Measurements from ENCODE around the gene RANBP1.

DNA sequence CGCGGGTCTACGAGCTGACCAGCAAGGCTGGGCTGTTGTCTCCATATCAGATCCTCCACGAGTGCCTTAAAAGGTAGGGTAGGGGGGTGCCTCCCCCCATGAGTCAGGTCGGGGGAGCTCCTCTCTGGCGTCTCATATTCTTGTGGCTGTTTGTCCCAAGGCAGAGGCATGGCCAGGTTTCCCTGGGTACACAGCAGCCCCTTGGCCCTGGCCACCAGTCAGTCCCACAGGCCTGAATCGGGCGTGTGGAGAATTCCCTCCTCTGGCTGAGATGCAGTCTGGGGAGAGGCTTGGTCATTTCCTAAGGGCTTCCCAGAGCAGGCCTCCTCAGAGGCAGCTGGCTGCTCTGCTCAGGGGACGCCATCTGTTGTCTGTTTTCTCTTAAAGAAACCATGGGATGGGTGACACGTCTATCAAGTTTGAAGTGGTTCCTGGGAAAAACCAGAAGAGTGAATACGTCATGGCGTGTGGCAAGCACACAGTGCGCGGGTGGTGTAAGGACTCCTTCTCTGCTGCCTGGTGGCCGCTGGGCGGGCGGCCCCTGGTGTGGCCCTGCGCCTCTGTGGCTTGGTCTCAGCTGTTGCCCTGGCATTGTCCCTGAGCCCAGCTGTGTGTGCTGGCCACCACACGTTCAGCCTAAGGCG lies 9.6 kb upstream of the RANBP1 start:
- TF ChIP-seq, protein P1, sequence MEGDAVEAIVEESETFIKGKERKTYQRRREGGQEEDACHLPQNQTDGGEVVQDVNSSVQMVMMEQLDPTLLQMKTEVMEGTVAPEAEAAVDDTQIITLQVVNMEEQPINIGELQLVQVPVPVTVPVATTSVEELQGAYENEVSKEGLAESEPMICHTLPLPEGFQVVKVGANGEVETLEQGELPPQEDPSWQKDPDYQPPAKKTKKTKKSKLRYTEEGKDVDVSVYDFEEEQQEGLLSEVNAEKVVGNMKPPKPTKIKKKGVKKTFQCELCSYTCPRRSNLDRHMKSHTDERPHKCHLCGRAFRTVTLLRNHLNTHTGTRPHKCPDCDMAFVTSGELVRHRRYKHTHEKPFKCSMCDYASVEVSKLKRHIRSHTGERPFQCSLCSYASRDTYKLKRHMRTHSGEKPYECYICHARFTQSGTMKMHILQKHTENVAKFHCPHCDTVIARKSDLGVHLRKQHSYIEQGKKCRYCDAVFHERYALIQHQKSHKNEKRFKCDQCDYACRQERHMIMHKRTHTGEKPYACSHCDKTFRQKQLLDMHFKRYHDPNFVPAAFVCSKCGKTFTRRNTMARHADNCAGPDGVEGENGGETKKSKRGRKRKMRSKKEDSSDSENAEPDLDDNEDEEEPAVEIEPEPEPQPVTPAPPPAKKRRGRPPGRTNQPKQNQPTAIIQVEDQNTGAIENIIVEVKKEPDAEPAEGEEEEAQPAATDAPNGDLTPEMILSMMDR (IDR thresholded peaks at IDR 0.05) = no peak
- no peak for TF ChIP-seq POLR2AphosphoS2 (conservative IDR thresholded peaks at IDR 0.05; ENCODE audit: low read length)
- no peak for TF ChIP-seq POLR2A (IDR thresholded peaks at IDR 0.05; ENCODE audit: low read length)
- no peak for TF ChIP-seq RAD21 (conservative IDR thresholded peaks at IDR 0.05 in 1 of 2, IDR thresholded peaks at IDR 0.05 in 1 of 2)
- TF ChIP-seq, protein P2, sequence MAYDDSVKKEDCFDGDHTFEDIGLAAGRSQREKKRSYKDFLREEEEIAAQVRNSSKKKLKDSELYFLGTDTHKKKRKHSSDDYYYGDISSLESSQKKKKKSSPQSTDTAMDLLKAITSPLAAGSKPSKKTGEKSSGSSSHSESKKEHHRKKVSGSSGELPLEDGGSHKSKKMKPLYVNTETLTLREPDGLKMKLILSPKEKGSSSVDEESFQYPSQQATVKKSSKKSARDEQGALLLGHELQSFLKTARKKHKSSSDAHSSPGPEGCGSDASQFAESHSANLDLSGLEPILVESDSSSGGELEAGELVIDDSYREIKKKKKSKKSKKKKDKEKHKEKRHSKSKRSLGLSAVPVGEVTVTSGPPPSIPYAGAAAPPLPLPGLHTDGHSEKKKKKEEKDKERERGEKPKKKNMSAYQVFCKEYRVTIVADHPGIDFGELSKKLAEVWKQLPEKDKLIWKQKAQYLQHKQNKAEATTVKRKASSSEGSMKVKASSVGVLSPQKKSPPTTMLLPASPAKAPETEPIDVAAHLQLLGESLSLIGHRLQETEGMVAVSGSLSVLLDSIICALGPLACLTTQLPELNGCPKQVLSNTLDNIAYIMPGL (CRISPR knock-in tag; IDR thresholded peaks at IDR 0.05; ENCODE audit: borderline replicate concordance) = no peak
- no peak for TF ChIP-seq EHMT2 (IDR thresholded peaks at IDR 0.05; ENCODE audit: low read depth)
